ENCODE results near the gene NEK4. TPM values are rescaled to one million over a fixed set of nuclear protein-coding genes. Genes with fewer than 3 reads are reported as not detected.
A peak's percentile ranks its signal among the peaks of the same experiment; 100 is the strongest.

Gene NEK4
- total RNA-seq, 1 experiment from 2014 or later, result 36.2 TPM

- ChIA-PET CTCF (no interaction called here), POLR2A (no interaction called here), RAD21 (ENCODE audit: low non-redundant PET in 1 of 2, low total read pairs in 2 of 2, uncharacterized antibody in 2 of 2, unreplicated experiment in 2 of 2) (no interaction called here)
- peak overlapping the region; percentile 72 for H3K4me2 ChIP-seq (ENCODE audit: low read length)
- peaks cover 84% of the 10 kb centered on the region for H3K79me2 ChIP-seq (ENCODE audit: insufficient read depth, low read length)
- H3K9ac ChIP-seq (ENCODE audit: low read length), result peak overlapping the region; percentile 97; the same call in 1 of the 2 replicates
- peak overlapping the region in 1 of 2 experiments; percentile 98; a peak in 2 of 4 replicates for H3K4me3 ChIP-seq (replicated peaks in 1 of 2; ENCODE audit: low read depth in 1 of 2, low read length in 2 of 2)
- TF ChIP-seq POLR2A (IDR thresholded peaks at IDR 0.05; ENCODE audit: borderline replicate concordance, extremely low read depth, insufficient read depth, insufficient read length) (no peak), ZFX (IDR thresholded peaks at IDR 0.05) (no peak), JUND (IDR thresholded peaks at IDR 0.05) (no peak), SP1 (IDR thresholded peaks at IDR 0.05; ENCODE audit: low read depth) (no peak), EZH2phosphoT487 (IDR thresholded peaks at IDR 0.05; ENCODE audit: borderline replicate concordance) (no peak), EZH2 (IDR thresholded peaks at IDR 0.05) (no peak), EGR1 (IDR thresholded peaks at IDR 0.05; ENCODE audit: low read depth) (no peak), ZNF274 (IDR thresholded peaks at IDR 0.05; ENCODE audit: low read depth, low read length) (no peak), MAX (IDR thresholded peaks at IDR 0.05) (no peak), YY1 (IDR thresholded peaks at IDR 0.05; ENCODE audit: extremely low read depth, insufficient replicate concordance, low read depth, low read length) (no peak), SRF (IDR thresholded peaks at IDR 0.05; ENCODE audit: low read depth) (no peak)
- TF ChIP-seq, protein P1, sequence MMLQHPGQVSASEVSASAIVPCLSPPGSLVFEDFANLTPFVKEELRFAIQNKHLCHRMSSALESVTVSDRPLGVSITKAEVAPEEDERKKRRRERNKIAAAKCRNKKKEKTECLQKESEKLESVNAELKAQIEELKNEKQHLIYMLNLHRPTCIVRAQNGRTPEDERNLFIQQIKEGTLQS (IDR thresholded peaks at IDR 0.05), result no peak
- TF ChIP-seq, protein P2, sequence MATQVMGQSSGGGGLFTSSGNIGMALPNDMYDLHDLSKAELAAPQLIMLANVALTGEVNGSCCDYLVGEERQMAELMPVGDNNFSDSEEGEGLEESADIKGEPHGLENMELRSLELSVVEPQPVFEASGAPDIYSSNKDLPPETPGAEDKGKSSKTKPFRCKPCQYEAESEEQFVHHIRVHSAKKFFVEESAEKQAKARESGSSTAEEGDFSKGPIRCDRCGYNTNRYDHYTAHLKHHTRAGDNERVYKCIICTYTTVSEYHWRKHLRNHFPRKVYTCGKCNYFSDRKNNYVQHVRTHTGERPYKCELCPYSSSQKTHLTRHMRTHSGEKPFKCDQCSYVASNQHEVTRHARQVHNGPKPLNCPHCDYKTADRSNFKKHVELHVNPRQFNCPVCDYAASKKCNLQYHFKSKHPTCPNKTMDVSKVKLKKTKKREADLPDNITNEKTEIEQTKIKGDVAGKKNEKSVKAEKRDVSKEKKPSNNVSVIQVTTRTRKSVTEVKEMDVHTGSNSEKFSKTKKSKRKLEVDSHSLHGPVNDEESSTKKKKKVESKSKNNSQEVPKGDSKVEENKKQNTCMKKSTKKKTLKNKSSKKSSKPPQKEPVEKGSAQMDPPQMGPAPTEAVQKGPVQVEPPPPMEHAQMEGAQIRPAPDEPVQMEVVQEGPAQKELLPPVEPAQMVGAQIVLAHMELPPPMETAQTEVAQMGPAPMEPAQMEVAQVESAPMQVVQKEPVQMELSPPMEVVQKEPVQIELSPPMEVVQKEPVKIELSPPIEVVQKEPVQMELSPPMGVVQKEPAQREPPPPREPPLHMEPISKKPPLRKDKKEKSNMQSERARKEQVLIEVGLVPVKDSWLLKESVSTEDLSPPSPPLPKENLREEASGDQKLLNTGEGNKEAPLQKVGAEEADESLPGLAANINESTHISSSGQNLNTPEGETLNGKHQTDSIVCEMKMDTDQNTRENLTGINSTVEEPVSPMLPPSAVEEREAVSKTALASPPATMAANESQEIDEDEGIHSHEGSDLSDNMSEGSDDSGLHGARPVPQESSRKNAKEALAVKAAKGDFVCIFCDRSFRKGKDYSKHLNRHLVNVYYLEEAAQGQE (IDR thresholded peaks at IDR 0.05; ENCODE audit: low read depth), result no peak
- TF ChIP-seq, protein P3, sequence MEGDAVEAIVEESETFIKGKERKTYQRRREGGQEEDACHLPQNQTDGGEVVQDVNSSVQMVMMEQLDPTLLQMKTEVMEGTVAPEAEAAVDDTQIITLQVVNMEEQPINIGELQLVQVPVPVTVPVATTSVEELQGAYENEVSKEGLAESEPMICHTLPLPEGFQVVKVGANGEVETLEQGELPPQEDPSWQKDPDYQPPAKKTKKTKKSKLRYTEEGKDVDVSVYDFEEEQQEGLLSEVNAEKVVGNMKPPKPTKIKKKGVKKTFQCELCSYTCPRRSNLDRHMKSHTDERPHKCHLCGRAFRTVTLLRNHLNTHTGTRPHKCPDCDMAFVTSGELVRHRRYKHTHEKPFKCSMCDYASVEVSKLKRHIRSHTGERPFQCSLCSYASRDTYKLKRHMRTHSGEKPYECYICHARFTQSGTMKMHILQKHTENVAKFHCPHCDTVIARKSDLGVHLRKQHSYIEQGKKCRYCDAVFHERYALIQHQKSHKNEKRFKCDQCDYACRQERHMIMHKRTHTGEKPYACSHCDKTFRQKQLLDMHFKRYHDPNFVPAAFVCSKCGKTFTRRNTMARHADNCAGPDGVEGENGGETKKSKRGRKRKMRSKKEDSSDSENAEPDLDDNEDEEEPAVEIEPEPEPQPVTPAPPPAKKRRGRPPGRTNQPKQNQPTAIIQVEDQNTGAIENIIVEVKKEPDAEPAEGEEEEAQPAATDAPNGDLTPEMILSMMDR (IDR thresholded peaks at IDR 0.05 in 2 of 3, conservative IDR thresholded peaks at IDR 0.05 in 1 of 3; ENCODE audit: borderline replicate concordance in 1 of 3, insufficient read depth in 1 of 3, low read depth in 2 of 3, low read length in 2 of 3), result no peak
- DNase-seq (ENCODE audit: low read depth, low spot score), result no peak
- intact Hi-C loops (cut with micrococcal nuclease), result no loop called here
- no peak overlapping the region for H2AFZ ChIP-seq (ENCODE audit: low read depth, low read length, poor library complexity, severe bottlenecking)
- H3K9me3 ChIP-seq (ENCODE audit: control insufficient read depth in 1 of 2, insufficient read depth in 1 of 2, low read depth in 1 of 2, low read length in 2 of 2), result no peaks in the 10 kb centered on the region
- no peaks in the 10 kb centered on the region; the same call in 1 of the 2 replicates for H4K20me1 ChIP-seq (ENCODE audit: insufficient read depth)
- no peak overlapping the region for H3K27ac ChIP-seq (ENCODE audit: low read depth, low read length)
- H3K27me3 ChIP-seq (ENCODE audit: insufficient read depth, low read length), result no peaks in the 10 kb centered on the region
- no peaks in the 10 kb centered on the region for H3K9me2 ChIP-seq (ENCODE audit: insufficient read depth)
- peaks cover 20 to 35% of the 10 kb centered on the region in 2 experiments for H3K36me3 ChIP-seq (ENCODE audit: control insufficient read depth in 1 of 2, insufficient read depth in 2 of 2, low read length in 2 of 2)
- peaks cover 13 to 29% of the 10 kb centered on the region in 2 experiments; a peak in 3 of 4 replicates for H3K4me1 ChIP-seq (ENCODE audit: control insufficient read depth in 1 of 2, insufficient read depth in 2 of 2, low read length in 2 of 2)
- BruUV-seq (replicated peaks), result no TSS peak
- no peak for ATAC-seq
Observed at GRCh38 chr3:52684184-52684583, 86.6 kb downstream of the NEK4 start.
